GM23248 (cell line): ENCODE measurements around the gene ZNF438.

ENCODE experiments used
- EZH2 ChIP-seq: fragments of 200-600 bp; sonication (generic); IDR thresholded peaks from 2 replicates; pipeline ENCODE4 v1.6.1; 2018; ENCODE audit warnings: antibody characterized with exemption, mild to moderate bottlenecking; ENCODE audit not compliant: insufficient read depth, poor library complexity, severe bottlenecking
- EZH2phosphoT487 ChIP-seq: fragments of 200-600 bp; sonication (generic); IDR thresholded peaks from 2 replicates; pipeline ENCODE4 v1.6.1; 2018; ENCODE audit warnings: antibody characterized with exemption, moderate library complexity, mild to moderate bottlenecking, low read depth; ENCODE audit not compliant: insufficient read depth

DNA sequence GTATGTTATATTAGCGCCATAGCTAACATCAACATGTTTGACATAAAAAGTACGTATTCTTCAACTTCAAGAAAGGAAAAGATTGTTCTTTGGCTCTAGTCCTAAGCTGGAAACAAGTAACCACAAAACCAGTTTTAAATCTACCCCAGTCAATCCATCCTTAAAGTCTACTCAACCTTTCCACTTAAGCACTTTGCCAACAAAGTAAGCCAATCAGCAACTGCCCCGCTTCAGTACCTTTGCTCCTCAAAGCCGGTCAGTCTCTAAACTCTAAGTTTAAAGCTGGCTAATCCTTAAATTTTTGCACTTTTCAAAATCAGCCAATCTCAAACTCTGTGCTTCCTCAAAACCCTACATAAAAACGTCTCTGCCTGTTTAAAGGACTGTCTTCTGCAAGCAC, 8.1 kb downstream of the ZNF438 start:
- TF ChIP-seq EZH2phosphoT487 = no peak
- no peak for TF ChIP-seq EZH2
